Fibroblast of lung (primary cell): ENCODE data around the gene MPL. TPM values are rescaled to one million over a fixed set of nuclear protein-coding genes. Genes with fewer than 3 reads are reported as not detected.

Experiments
- DNase-seq, 2 donors: peaks; one replicate each; pipeline versions ENCODE4 v3.0.0 to v3.0.0-alpha.2; 2010; ENCODE audit warnings: low read depth in 2 of 2
- H2AFZ ChIP-seq: 2 replicates; pipeline ENCODE4 v1.5.1; 2012; ENCODE audit warnings: low read length, control low read depth, inconsistent platforms
- H3K27ac ChIP-seq: 2 replicates; pipeline ENCODE4 v1.5.1; 2011; ENCODE audit warnings: low read length, control low read depth; ENCODE audit not compliant: insufficient read depth
- H3K27me3 ChIP-seq: 2 replicates; pipeline ENCODE4 v1.5.1; 2011; ENCODE audit warnings: mild to moderate bottlenecking, low read length; ENCODE audit not compliant: control insufficient read depth, insufficient read depth
- H3K36me3 ChIP-seq: 2 replicates; pipeline ENCODE4 v1.5.1; 2011; ENCODE audit warnings: low read length; ENCODE audit not compliant: control insufficient read depth, insufficient read depth
- H3K4me1 ChIP-seq: 2 replicates; pipeline ENCODE4 v1.5.1; 2011; ENCODE audit warnings: low read length; ENCODE audit not compliant: control insufficient read depth, insufficient read depth; ENCODE audit errors: extremely low read depth
- H3K4me2 ChIP-seq: 2 replicates; pipeline ENCODE4 v1.5.1; 2011; ENCODE audit warnings: low read length, control low read depth; ENCODE audit not compliant: insufficient read depth; ENCODE audit errors: extremely low read depth
- H3K4me3 ChIP-seq, 4 experiments: fragments of 200-600 bp in 1 of 4; sonication (generic) in 1 of 4; replicated peaks in 1 of 4; 2 replicates each; pipeline ENCODE4 v1.5.1; 2011 to 2016; ENCODE audit warnings: low read length in 4 of 4, low read depth in 3 of 4, mild to moderate bottlenecking in 3 of 4, control low read depth in 2 of 4, inconsistent platforms in 1 of 4, mixed read lengths in 1 of 4; ENCODE audit not compliant: insufficient read depth in 1 of 4; ENCODE audit errors: control extremely low read depth in 1 of 4
- H3K79me2 ChIP-seq: 2 replicates; pipeline ENCODE4 v1.5.1; 2012; ENCODE audit warnings: mild to moderate bottlenecking, low read length, inconsistent platforms; ENCODE audit not compliant: control insufficient read depth, insufficient read depth
- H3K9ac ChIP-seq: 2 replicates; pipeline ENCODE4 v1.5.1; 2011; ENCODE audit warnings: mild to moderate bottlenecking, low read length, control low read depth; ENCODE audit not compliant: insufficient read depth
- H3K9me3 ChIP-seq: 2 replicates; pipeline ENCODE4 v1.5.1; 2012; ENCODE audit warnings: low read depth, low read length; ENCODE audit not compliant: control insufficient read depth, insufficient read depth
- H4K20me1 ChIP-seq: 2 replicates; pipeline ENCODE4 v1.5.1; 2011; ENCODE audit warnings: low read length; ENCODE audit not compliant: control insufficient read depth, insufficient read depth; ENCODE audit errors: extremely low read depth
- CTCF ChIP-seq, 2 donors: IDR thresholded peaks in 1 of 2; conservative IDR thresholded peaks in 1 of 2; 1 replicate in 1 of 2; 2 replicates in 1 of 2; pipeline ENCODE4 v1.5.1; 2011 to 2012; ENCODE audit warnings: low read length in 2 of 2, control low read depth in 1 of 2, inconsistent platforms in 1 of 2, low read depth in 1 of 2, mild to moderate bottlenecking in 1 of 2
- EZH2 ChIP-seq: IDR thresholded peaks from 2 replicates; pipeline ENCODE4 v1.5.1; 2012; ENCODE audit warnings: low read length, control low read depth, mild to moderate bottlenecking; ENCODE audit errors: missing control alignments
- polyA plus RNA-seq, 2 donors: library from polyadenylated mRNA; depleted of rRNA in 1 of 2; stranded (reverse) in 1 of 2; unstranded in 1 of 2; fragments of >200 nt; gene quantifications; 2 replicates each; pipeline ENCODE4 v1.2.1, GENCODE V29; 2011 to 2012; ENCODE audit warnings: missing spikeins in 1 of 2
- total RNA-seq: library from RNA; depleted of rRNA; stranded (reverse); fragments of >200 nt; gene quantifications from 2 replicates; pipeline ENCODE4 v1.2.1, GENCODE V29; 2014

MPL gene
- total and polyA plus RNA-seq, 2 donors (not counting 1 experiment from before 2014, with no cell fraction given): not detected

- Histone ChIP-seq H3K27me3 (peaks cover 12% of the 10 kb centered on the region), H2AFZ (no peak overlapping the region), H3K9ac (no peak overlapping the region), H3K4me3 (no peak overlapping the region), H3K27ac (no peak overlapping the region), H3K4me1 (no peaks in the 10 kb centered on the region), H3K4me2 (no peak overlapping the region), H3K79me2 (no peaks in the 10 kb centered on the region), H4K20me1 (no peaks in the 10 kb centered on the region), H3K9me3 (no peaks in the 10 kb centered on the region), H3K36me3 (no peaks in the 10 kb centered on the region)
- TF ChIP-seq CTCF (conservative IDR thresholded peaks at IDR 0.05 in 1 of 2, IDR thresholded peaks at IDR 0.05 in 1 of 2; ENCODE audit: low read depth in 1 of 2, low read length in 2 of 2): no peak
- DNase-seq: no peak
Observed at GRCh38 chr1:43292216-43292615, 45.4 kb upstream of the MPL start.

DNA sequence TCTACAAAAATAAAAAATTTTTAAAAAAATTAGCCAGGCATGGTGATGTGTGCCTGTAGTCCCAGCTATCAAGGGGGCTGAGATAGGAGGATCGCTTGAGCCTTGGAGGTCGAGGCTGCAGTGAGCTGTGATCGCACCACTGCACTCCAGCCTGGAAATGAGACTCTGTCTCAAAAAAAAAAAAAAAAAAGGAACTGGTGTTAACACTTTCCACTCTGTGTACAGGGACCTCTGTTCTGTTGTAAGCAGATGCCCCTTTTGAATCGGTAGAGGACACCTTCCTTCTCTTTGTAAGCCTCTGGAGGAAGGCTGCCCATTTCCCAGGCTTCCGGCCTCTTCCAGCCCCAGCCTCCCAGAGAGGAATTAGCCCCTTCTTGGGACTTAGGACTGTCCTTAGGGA lies 44.9 kb upstream of the MPL start:
- H3K9ac ChIP-seq: no peak overlapping the region
- no peaks in the 10 kb centered on the region for H3K36me3 ChIP-seq
- no peak for TF ChIP-seq EZH2
- TF ChIP-seq CTCF (conservative IDR thresholded peaks at IDR 0.05 in 1 of 2, IDR thresholded peaks at IDR 0.05 in 1 of 2; ENCODE audit: low read depth in 1 of 2, low read length in 2 of 2): no peak
- H3K9me3 ChIP-seq: no peaks in the 10 kb centered on the region
- peaks cover 7% of the 10 kb centered on the region for H3K27me3 ChIP-seq
- H2AFZ ChIP-seq: no peak overlapping the region
- no peak overlapping the region for H3K4me3 ChIP-seq
- no peak overlapping the region for H3K4me2 ChIP-seq
- H4K20me1 ChIP-seq: no peaks in the 10 kb centered on the region
- no peak overlapping the region for H3K27ac ChIP-seq
- no peak for DNase-seq
- H3K79me2 ChIP-seq: no peaks in the 10 kb centered on the region
- no peaks in the 10 kb centered on the region for H3K4me1 ChIP-seq

GRCh38 chr1:43293176-43293575 lies 44.4 kb upstream of the MPL start:
- no peak overlapping the region for H3K4me3 ChIP-seq
- H3K4me2 ChIP-seq: no peak overlapping the region
- H3K4me1 ChIP-seq: no peaks in the 10 kb centered on the region
- H3K9ac ChIP-seq: no peak overlapping the region
- DNase-seq: no peak
- H4K20me1 ChIP-seq: no peaks in the 10 kb centered on the region
- no peak for TF ChIP-seq CTCF (conservative IDR thresholded peaks at IDR 0.05 in 1 of 2, IDR thresholded peaks at IDR 0.05 in 1 of 2; ENCODE audit: low read depth in 1 of 2, low read length in 2 of 2)
- no peak for TF ChIP-seq EZH2
- H3K36me3 ChIP-seq: no peaks in the 10 kb centered on the region
- no peaks in the 10 kb centered on the region for H3K79me2 ChIP-seq
- H2AFZ ChIP-seq: no peak overlapping the region
- no peaks in the 10 kb centered on the region for H3K9me3 ChIP-seq
- H3K27ac ChIP-seq: no peak overlapping the region
- peaks cover 2% of the 10 kb centered on the region for H3K27me3 ChIP-seq
